ENCODE measurements around the gene FAM53B. TPM values are rescaled to one million over a fixed set of nuclear protein-coding genes. Genes with fewer than 3 reads are reported as not detected.
A peak's percentile ranks its signal among the peaks of the same experiment; 100 is the strongest.

FAM53B gene
- total RNA-seq, 1 experiment from 2014 or later = 31.5 TPM

DNA sequence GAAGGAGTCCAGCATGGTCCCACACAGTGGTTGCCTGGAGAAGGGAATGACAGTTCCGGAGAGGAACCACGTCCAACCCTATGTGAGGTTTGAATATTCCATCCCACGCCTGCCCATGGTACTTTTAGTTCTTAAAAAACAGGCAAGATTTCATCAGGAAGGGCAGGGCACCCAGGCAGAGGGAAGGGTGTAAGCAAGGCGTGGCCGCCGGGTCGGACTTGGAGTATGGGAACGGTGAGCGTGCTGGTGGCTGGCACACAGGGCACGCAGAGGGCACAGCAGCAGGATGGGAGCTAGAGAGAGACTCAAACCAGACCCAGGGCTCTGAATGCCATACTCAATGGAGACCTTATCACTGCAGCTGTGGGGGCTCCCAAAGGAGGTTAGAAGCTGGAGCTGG is 34.3 kb downstream of the FAM53B start:
- DNase-seq (ENCODE audit: low read depth) = no peak

GRCh38 chr10:124708922-124709520 is 35.2 kb downstream of the FAM53B start:
- DNase-seq (ENCODE audit: low read depth) = no peak

GRCh38 chr10:124708246-124708779 is 35.9 kb downstream of the FAM53B start:
- no peak for DNase-seq (ENCODE audit: low read depth)

GRCh38 chr10:124707551-124707950 is 36.6 kb downstream of the FAM53B start:
- DNase-seq (ENCODE audit: low read depth) = no peak

- DNase-seq (ENCODE audit: low read depth) = no peak
These were observed 37.1 kb downstream of the FAM53B start for GRCh38 chr10:124707144-124707467.

DNA sequence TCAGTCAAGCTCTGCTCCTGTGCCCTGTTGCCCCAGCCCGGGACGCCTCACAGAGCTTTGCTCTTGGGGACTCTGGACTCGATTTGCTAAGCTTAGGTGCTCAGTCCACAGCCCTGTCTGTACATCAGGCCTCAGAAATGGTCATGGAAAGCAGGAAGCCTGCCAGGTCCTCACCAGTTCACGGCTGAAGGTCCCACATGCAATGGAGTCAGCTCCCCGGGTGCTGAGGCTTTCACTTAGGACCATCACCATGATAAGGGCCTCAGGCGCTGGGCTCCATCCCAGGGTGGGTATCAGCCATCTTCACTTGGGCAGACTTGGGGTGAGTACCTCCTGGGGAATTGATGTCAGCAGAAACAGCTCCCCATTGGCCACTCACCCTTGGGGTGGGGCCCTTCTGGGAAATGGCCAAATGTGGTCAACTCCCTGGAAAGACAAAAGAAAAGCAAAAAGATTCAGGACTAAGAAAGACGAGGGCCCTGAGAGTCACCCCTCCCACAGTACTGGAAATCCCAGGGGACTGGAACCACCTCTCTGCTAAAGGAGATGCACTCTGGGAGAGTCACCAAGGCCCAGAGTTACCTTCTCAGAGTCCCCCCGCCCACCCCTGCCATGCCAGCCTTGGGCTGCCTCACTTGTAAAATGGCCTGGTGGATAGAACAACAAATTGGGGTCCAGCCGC is 37.6 kb downstream of the FAM53B start:
- DNase-seq (ENCODE audit: low read depth) = no peak

GRCh38 chr10:124705817-124706461 is 38.2 kb downstream of the FAM53B start:
- no peak for DNase-seq (ENCODE audit: low read depth)

- no peak for DNase-seq (ENCODE audit: low read depth)
These were observed 38.8 kb downstream of the FAM53B start for GRCh38 chr10:124705381-124705740.

DNA sequence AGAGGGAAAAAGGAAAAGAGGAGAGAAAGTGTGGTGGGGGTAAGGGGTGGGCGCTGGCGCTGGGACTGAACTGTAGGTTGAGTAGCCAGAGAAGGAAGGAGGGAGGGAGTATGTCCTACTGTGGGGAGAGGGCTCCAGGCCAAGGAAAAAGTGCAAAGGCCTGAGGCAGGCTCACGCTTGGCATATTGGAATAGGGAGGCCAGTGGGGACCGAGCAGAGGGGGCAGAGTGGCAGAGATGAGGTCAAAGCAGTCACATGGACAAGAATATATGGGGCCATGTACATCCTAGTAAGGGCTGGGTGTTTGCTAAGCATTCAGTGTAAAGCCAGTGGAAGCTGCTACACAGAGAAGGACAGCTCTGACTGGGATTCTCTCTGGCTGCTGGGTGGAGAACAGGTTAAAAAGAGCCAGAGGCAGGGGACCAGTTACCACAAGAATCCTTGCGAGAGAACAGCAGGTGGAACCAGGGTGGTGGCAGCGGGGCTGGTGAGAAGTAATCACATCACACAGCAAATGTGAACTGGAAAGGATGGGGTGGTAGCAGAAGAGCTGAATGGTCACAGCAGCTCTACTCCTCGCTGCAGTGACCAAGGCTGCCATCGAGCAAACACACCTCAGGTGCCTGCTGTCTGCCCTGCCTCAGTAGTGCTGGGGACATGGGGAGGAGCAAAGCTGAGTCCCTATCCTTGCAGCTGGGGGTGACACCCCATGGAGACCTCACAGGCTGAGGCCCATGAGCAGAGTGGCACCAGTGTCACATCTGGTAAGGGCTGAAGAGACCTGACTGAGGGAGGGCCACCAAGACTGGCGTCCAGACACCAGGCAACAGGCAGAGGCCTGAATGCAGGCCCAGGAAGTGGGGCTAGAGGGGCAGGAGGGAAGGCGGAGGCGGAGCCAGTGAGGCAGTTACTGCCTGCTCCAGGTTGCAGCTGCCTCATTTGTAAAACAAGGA is 39.5 kb downstream of the FAM53B start:
- no peak for DNase-seq (ENCODE audit: low read depth)

DNA sequence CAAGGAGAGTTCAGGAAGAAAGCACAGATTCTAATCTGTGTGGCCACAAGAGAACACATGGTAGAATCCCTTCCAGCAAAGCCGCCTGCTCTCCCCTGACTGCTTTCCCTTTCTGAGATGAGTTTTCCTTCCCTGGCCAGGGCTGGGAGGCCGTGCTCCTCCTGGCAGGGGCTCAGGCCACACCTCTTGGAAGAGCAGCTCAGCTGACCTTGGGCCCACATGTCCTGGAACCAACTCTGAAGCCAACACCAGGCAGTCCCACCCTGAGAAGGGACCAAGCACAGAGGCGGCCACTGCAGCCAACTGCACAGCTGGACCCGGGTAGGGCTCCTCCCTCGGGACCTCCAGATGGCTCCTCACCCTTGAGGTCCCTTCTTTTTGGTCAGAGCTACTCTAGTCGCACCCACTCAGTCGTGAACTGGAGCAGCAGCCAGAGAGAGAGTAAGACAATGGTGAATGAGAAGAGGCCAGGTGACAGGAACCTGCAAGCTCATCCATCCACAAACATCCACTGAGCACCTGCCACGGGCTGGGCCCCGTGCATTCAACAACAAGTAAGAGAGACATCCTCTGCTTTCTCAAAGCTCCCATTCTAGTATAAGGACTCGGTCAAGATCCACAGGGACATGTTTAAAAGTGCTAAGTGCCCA is 40.3 kb downstream of the FAM53B start:
- no peak for DNase-seq (ENCODE audit: low read depth)

- DNase-seq (ENCODE audit: low read depth) = no peak
These were observed 40.8 kb downstream of the FAM53B start for GRCh38 chr10:124703372-124703771.

GRCh38 chr10:124701881-124702656 is 42.1 kb downstream of the FAM53B start:
- DNase-seq (ENCODE audit: low read depth) = no peak

DNA sequence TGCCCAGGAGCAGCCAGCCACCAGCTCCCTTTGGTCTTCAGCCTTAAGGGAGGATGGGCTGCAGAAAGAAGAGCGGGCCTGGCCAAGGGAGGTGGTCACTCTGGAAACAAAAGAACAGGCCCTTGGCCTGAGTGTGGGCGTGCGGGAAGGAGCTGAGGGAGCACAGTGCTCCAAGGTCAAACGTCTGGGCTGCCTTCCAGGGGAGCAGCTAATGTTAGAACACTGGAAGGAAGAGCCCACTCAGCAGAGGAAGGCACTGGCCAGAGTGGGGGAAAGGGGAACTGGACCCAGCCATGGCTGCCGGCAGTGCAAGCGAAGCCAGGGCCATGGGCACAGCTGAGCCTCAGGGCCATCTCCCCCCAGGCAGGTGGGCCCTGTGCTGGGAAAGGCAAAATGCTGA is 42.7 kb downstream of the FAM53B start:
- peak; percentile 30 for DNase-seq (ENCODE audit: low read depth)

DNA sequence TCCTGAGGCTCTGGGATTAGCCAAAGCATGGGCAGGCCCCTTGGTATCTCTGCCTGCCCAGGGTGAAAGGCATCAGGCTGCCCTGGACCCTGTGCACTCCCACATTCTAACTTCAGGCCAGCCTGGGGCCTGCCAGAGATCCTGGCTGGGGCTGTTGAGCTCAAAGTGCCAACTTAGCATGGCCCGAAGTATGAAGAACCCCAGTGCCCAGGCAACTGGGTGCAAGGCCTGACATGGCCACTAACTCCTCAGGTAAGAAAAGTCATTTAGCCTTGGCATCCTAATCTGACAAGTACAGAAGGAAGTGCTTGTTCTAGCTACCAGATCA is 43.2 kb downstream of the FAM53B start:
- DNase-seq (ENCODE audit: low read depth) = no peak

DNA sequence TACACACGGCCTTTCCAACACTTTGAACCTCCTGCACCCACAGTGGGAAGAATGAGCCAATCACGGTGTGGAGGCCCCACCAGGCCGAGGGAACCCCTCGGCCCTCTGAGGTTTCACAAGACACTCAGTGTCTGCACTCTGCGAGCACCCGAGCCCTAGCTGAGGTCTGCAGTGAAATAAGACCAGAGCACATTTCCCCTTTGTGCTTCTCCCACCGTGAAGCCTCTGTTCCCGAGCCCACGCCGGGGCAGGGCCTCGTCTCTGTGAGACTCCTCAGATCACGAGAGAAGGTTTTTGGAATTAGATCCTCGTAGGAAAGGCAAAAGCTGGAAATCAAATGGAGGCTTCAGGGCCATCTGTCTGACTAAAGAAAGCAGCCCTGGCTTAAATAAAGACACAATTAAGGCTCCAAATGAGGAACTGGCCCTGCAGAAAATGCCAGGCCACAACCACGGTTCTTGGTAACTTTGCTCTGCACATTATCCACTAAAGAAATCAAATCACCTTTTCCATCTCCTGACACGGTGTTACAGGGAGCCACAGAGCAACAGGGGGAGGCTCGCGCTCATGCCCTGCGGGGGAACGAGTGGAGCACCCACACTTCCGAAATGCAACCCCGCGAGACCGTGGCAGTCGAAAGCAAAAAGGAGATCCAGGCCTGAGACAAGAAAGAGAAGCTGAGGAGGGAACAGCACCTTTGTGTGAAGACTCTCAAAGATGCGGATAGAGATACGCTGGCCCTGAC is 43.7 kb downstream of the FAM53B start:
- DNase-seq (ENCODE audit: low read depth) = no peak

- no peak for DNase-seq (ENCODE audit: low read depth)
These were observed 44.5 kb downstream of the FAM53B start for GRCh38 chr10:124699471-124700292.

- no peak for DNase-seq (ENCODE audit: low read depth)
These were observed 45.4 kb downstream of the FAM53B start for GRCh38 chr10:124698545-124699469.
